Activated T-cell treated with anti-CD3 and anti-CD28 coated beads, Interleukin-2, amount 50 U/mL, for 24 hours (primary cell): ENCODE measurements around the gene XPNPEP2.

Source experiments
- DNase-seq: peaks from one replicate; pipeline ENCODE4 v3.0.0-alpha.2; 2020
- H3K27ac Mint-ChIP-seq: 2 replicates; pipeline ENCODE4 v1.8.0; 2020; ENCODE audit warnings: mild to moderate bottlenecking, mixed read lengths
- H3K27me3 Mint-ChIP-seq: 2 replicates; pipeline ENCODE4 v1.8.0; 2020; ENCODE audit warnings: mixed read lengths
- H3K36me3 Mint-ChIP-seq: 2 replicates; pipeline ENCODE4 v1.8.0; 2020; ENCODE audit warnings: low read depth, mixed read lengths
- H3K4me1 Mint-ChIP-seq: 2 replicates; pipeline ENCODE4 v1.8.0; 2020; ENCODE audit warnings: low read depth, mixed read lengths
- H3K4me3 Mint-ChIP-seq: 2 replicates; pipeline ENCODE4 v1.8.0; 2020; ENCODE audit warnings: mild to moderate bottlenecking, moderate library complexity, mixed read lengths
- H3K9me3 Mint-ChIP-seq: 2 replicates; pipeline ENCODE4 v1.8.0; 2020; ENCODE audit warnings: mixed read lengths

Gene XPNPEP2

GRCh38 chrX:129786210-129786651, 47.5 kb downstream of the XPNPEP2 start:
- no peak for DNase-seq
- Mint-ChIP-seq H3K27ac (peak overlapping the region; percentile 92), H3K4me1 (peaks cover 59% of the 10 kb centered on the region), H3K36me3 (peaks cover 88% of the 10 kb centered on the region), H3K9me3 (no peaks in the 10 kb centered on the region), H3K4me3 (peak overlapping the region; percentile 65), H3K27me3 (no peaks in the 10 kb centered on the region)

- Mint-ChIP-seq H3K27ac (peak overlapping the region; percentile 89), H3K9me3 (no peaks in the 10 kb centered on the region), H3K4me3 (peak overlapping the region; percentile 2), H3K27me3 (no peaks in the 10 kb centered on the region), H3K36me3 (peaks cover 89% of the 10 kb centered on the region), H3K4me1 (peaks cover 48% of the 10 kb centered on the region)
- no peak for DNase-seq
Observed at GRCh38 chrX:129787336-129788055, 48.7 kb downstream of the XPNPEP2 start.

- Mint-ChIP-seq H3K4me3 (no peak overlapping the region), H3K9me3 (no peaks in the 10 kb centered on the region), H3K36me3 (peaks cover 89% of the 10 kb centered on the region), H3K27ac (peak overlapping the region; percentile 77), H3K27me3 (no peaks in the 10 kb centered on the region), H3K4me1 (peaks cover 39% of the 10 kb centered on the region)
- no peak for DNase-seq
Observed at GRCh38 chrX:129788527-129788926, 49.7 kb downstream of the XPNPEP2 start.

- no peaks in the 10 kb centered on the region for H3K27me3 Mint-ChIP-seq
- peak; percentile 12 for DNase-seq
- H3K27ac Mint-ChIP-seq: peak overlapping the region; percentile 69
- H3K36me3 Mint-ChIP-seq: peaks cover 90% of the 10 kb centered on the region
- H3K4me3 Mint-ChIP-seq: no peak overlapping the region
- no peaks in the 10 kb centered on the region for H3K9me3 Mint-ChIP-seq
- peaks cover 25% of the 10 kb centered on the region for H3K4me1 Mint-ChIP-seq
Observed at GRCh38 chrX:129790146-129790545, 51.4 kb downstream of the XPNPEP2 start.

GRCh38 chrX:129790808-129791207, 52.0 kb downstream of the XPNPEP2 start:
- peaks cover 90% of the 10 kb centered on the region for H3K36me3 Mint-ChIP-seq
- H3K4me3 Mint-ChIP-seq: no peak overlapping the region
- peaks cover 19% of the 10 kb centered on the region for H3K4me1 Mint-ChIP-seq
- no peaks in the 10 kb centered on the region for H3K27me3 Mint-ChIP-seq
- H3K27ac Mint-ChIP-seq: peak overlapping the region; percentile 53
- no peaks in the 10 kb centered on the region for H3K9me3 Mint-ChIP-seq
- peak; percentile 9 for DNase-seq

- H3K27ac Mint-ChIP-seq: peak overlapping the region; percentile 17
- H3K9me3 Mint-ChIP-seq: no peaks in the 10 kb centered on the region
- peaks cover 13% of the 10 kb centered on the region for H3K4me1 Mint-ChIP-seq
- peak; percentile 27 for DNase-seq
- peaks cover 89% of the 10 kb centered on the region for H3K36me3 Mint-ChIP-seq
- no peak overlapping the region for H3K4me3 Mint-ChIP-seq
- H3K27me3 Mint-ChIP-seq: no peaks in the 10 kb centered on the region
Observed at GRCh38 chrX:129791336-129791735, 52.6 kb downstream of the XPNPEP2 start.

- no peak overlapping the region for H3K4me3 Mint-ChIP-seq
- DNase-seq: peak; percentile 18
- H3K27ac Mint-ChIP-seq: peak overlapping the region; percentile 59
- H3K4me1 Mint-ChIP-seq: peaks cover 10% of the 10 kb centered on the region
- H3K36me3 Mint-ChIP-seq: peaks cover 89% of the 10 kb centered on the region
- H3K27me3 Mint-ChIP-seq: no peaks in the 10 kb centered on the region
- H3K9me3 Mint-ChIP-seq: no peaks in the 10 kb centered on the region
Observed at GRCh38 chrX:129791961-129792570, 53.3 kb downstream of the XPNPEP2 start.

- no peak overlapping the region for H3K4me3 Mint-ChIP-seq
- H3K36me3 Mint-ChIP-seq: peaks cover 87% of the 10 kb centered on the region
- DNase-seq: peak; percentile 25
- no peaks in the 10 kb centered on the region for H3K27me3 Mint-ChIP-seq
- no peaks in the 10 kb centered on the region for H3K9me3 Mint-ChIP-seq
- peak overlapping the region; percentile 59 for H3K27ac Mint-ChIP-seq
- peaks cover 8% of the 10 kb centered on the region for H3K4me1 Mint-ChIP-seq
Observed at GRCh38 chrX:129792586-129793291, 54.0 kb downstream of the XPNPEP2 start.

GRCh38 chrX:129793604-129794191, 54.9 kb downstream of the XPNPEP2 start:
- no peak overlapping the region for H3K4me3 Mint-ChIP-seq
- H3K9me3 Mint-ChIP-seq: no peaks in the 10 kb centered on the region
- DNase-seq: peak; percentile 27
- H3K27ac Mint-ChIP-seq: peak overlapping the region; percentile 33
- H3K27me3 Mint-ChIP-seq: no peaks in the 10 kb centered on the region
- peaks cover 88% of the 10 kb centered on the region for H3K36me3 Mint-ChIP-seq
- H3K4me1 Mint-ChIP-seq: peaks cover 14% of the 10 kb centered on the region

GRCh38 chrX:129795584-129795983, 56.8 kb downstream of the XPNPEP2 start:
- no peaks in the 10 kb centered on the region for H3K9me3 Mint-ChIP-seq
- peaks cover 80% of the 10 kb centered on the region for H3K36me3 Mint-ChIP-seq
- no peaks in the 10 kb centered on the region for H3K27me3 Mint-ChIP-seq
- H3K4me3 Mint-ChIP-seq: no peak overlapping the region
- H3K4me1 Mint-ChIP-seq: peaks cover 24% of the 10 kb centered on the region
- no peak for DNase-seq
- H3K27ac Mint-ChIP-seq: peak overlapping the region; percentile 66

- no peak overlapping the region for H3K4me3 Mint-ChIP-seq
- H3K36me3 Mint-ChIP-seq: peaks cover 62% of the 10 kb centered on the region
- DNase-seq: no peak
- H3K4me1 Mint-ChIP-seq: peaks cover 24% of the 10 kb centered on the region
- peaks cover 2% of the 10 kb centered on the region for H3K27me3 Mint-ChIP-seq
- peak overlapping the region; percentile 59 for H3K27ac Mint-ChIP-seq
- no peaks in the 10 kb centered on the region for H3K9me3 Mint-ChIP-seq
Observed at GRCh38 chrX:129797251-129797906, 58.6 kb downstream of the XPNPEP2 start.

GRCh38 chrX:129798456-129798855, 59.7 kb downstream of the XPNPEP2 start:
- no peak for DNase-seq
- Mint-ChIP-seq H3K9me3 (no peaks in the 10 kb centered on the region), H3K4me1 (peaks cover 24% of the 10 kb centered on the region), H3K4me3 (no peak overlapping the region), H3K36me3 (peaks cover 52% of the 10 kb centered on the region), H3K27me3 (peaks cover 2% of the 10 kb centered on the region), H3K27ac (peak overlapping the region; percentile 76)

- peaks cover 24% of the 10 kb centered on the region for H3K4me1 Mint-ChIP-seq
- DNase-seq: peak; percentile 54
- no peaks in the 10 kb centered on the region for H3K9me3 Mint-ChIP-seq
- H3K4me3 Mint-ChIP-seq: no peak overlapping the region
- H3K27ac Mint-ChIP-seq: peak overlapping the region; percentile 76
- peaks cover 51% of the 10 kb centered on the region for H3K36me3 Mint-ChIP-seq
- H3K27me3 Mint-ChIP-seq: peaks cover 2% of the 10 kb centered on the region
Observed at GRCh38 chrX:129798888-129799287, 60.1 kb downstream of the XPNPEP2 start.

GRCh38 chrX:129800186-129800585, 61.4 kb downstream of the XPNPEP2 start:
- H3K4me1 Mint-ChIP-seq: peaks cover 24% of the 10 kb centered on the region
- H3K27ac Mint-ChIP-seq: no peak overlapping the region
- peaks cover 44% of the 10 kb centered on the region for H3K36me3 Mint-ChIP-seq
- peaks cover 2% of the 10 kb centered on the region for H3K27me3 Mint-ChIP-seq
- no peak for DNase-seq
- no peaks in the 10 kb centered on the region for H3K9me3 Mint-ChIP-seq
- H3K4me3 Mint-ChIP-seq: no peak overlapping the region
